KOPT-K1 (cell line): ENCODE measurements around the gene SPP1.

ENCODE experiments used
- H3K27ac ChIP-seq: fragments of 200-600 bp; sonication (generic); 2 replicates; pipeline ENCODE4 v1.5.1; 2016; ENCODE audit warnings: antibody characterized with exemption, mild to moderate bottlenecking, low read depth, low read length; ENCODE audit not compliant: poor library complexity, severe bottlenecking
- H3K36me3 ChIP-seq: fragments of 200-600 bp; sonication (generic); 2 replicates; pipeline ENCODE4 v1.5.1; 2017; ENCODE audit warnings: antibody characterized with exemption, mild to moderate bottlenecking, low read length, moderate library complexity; ENCODE audit not compliant: insufficient read depth
- H3K9me3 ChIP-seq: fragments of 200-600 bp; sonication (generic); 2 replicates; pipeline ENCODE4 v1.5.1; 2017; ENCODE audit warnings: antibody characterized with exemption, low read length, mild to moderate bottlenecking; ENCODE audit not compliant: insufficient read depth, poor library complexity, severe bottlenecking

The SPP1 gene

DNA sequence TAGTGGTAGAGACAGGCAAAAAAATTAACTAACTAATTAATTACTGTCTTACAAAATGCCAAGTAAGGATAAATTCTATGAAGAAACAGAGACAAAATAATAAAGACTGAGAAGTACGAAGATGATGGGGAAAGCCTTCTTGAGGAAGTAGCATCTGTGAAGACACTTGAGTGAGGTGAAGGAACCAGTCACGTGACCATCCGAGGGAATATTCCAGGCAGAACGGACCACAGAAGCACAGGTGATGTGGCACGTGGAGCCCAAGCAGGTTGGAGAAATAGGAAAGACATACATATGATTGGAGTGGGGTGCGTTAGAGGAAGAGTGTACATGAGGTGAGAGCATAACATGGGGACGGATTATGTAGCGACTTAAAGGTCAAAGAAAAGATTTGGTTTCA, 30.5 kb upstream of the SPP1 start:
- H3K36me3 ChIP-seq = no peaks in the 10 kb centered on the region
- no peak overlapping the region for H3K27ac ChIP-seq
- H3K9me3 ChIP-seq = no peaks in the 10 kb centered on the region

GRCh38 chr4:87946766-87947165, 28.7 kb upstream of the SPP1 start:
- H3K27ac ChIP-seq = no peak overlapping the region
- no peaks in the 10 kb centered on the region for H3K9me3 ChIP-seq
- no peaks in the 10 kb centered on the region for H3K36me3 ChIP-seq

DNA sequence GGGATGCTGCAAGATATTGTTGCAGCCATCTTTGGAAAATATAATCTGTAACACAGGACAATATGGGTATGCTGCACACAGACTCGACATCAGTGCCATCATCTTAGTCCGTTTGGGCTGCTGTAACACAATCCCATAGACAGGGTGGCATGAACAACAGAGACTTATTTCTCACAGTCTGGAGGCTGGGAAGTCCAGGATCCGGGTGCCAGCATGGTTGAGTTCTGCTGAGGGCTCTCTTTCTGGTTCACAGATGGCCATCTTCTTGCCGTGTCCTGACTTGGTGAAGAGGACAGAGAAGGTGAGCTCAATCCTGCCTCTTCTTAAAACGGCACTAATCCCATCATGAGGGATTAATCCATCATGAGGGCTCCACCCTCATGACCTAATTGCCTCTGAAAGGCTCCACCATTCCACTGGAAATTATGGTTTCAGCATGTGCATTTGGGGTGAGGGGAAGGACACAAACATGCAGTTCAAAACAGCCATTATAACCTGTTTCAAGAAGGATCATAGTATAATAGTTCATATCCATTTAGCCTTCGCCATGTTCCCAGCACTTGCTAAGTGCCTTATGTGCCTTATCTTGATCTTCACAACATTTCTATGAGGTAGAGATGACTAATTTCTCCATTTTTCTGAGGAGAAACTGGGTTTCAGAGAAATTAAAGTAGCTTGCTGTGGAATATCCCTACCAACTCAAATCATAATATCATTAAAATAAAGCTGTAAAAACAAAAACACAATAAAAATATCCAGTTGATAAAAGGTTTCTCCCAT, 27.9 kb upstream of the SPP1 start:
- no peak overlapping the region for H3K27ac ChIP-seq
- H3K36me3 ChIP-seq = no peaks in the 10 kb centered on the region
- no peaks in the 10 kb centered on the region for H3K9me3 ChIP-seq

DNA sequence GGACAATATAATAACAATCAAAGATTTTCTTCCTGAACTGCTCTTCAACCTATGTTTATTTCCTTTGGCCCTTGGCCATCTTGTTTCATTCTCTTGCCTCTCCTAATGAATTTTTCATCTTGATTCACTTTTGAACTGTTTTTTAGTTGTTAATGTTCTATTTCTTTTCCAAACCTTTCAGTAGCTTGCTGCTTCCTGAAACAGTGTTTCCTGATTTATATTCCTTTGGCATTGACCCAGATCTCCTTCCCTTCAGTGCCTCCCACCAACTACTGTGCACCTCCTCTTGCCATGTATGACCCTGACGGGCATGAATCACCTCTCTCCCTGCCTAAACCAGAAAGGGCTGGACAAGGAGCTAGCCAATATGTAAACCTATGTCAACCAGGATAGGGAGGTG, 25.6 kb upstream of the SPP1 start:
- Histone ChIP-seq H3K36me3 (no peaks in the 10 kb centered on the region), H3K27ac (no peak overlapping the region), H3K9me3 (no peaks in the 10 kb centered on the region)

DNA sequence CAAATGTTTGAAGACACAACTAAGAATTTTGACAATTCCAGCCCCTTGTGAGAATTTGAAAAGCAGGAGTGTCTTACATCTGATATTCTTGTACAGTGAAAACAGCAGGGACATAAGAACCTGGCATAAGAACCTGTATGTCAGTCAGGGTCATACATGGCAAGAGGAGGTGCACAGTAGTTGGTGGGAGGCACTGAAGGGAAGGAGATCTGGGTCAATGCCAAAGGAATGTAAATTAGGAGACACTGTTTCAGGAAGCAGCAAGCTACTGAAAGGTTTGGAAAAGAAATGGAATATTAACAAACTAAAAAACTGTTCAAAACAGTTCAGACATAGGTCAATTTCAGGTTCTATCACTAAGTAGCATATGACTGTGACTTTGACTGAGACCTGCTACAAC, 25.0 kb upstream of the SPP1 start:
- Histone ChIP-seq H3K36me3 (no peaks in the 10 kb centered on the region), H3K27ac (no peak overlapping the region)

DNA sequence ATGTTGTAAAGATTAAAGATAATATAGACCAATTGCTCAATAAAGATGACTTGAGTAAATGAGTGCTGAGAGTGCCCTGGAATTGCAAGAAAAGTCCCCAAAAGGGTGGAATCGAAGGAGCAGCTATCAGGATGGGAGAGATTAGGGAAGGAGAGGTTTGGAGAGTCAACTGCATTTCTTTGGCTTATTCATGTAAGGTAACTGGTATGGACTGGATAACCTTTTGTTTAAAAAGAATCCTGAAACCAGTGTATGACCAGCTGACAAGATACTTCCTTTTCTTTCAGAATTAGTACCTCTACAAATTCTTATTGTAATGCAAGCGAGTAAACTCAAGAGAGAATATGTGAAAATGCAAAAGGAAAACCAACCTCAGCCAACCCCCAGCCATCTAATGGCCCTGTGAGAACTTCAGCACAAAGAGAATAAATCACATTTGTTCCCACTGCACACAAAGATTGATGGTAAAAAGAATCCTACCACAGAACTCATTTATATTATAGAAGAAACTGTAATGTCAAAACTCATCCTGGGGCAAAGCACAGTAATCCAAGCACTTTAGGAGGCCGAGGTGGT, 24.5 kb upstream of the SPP1 start:
- H3K27ac ChIP-seq = no peak overlapping the region
- no peaks in the 10 kb centered on the region for H3K9me3 ChIP-seq
- H3K36me3 ChIP-seq = no peaks in the 10 kb centered on the region

More for the DNA sequence above, 25.0 kb upstream of the SPP1 start:
- no peaks in the 10 kb centered on the region for H3K9me3 ChIP-seq

GRCh38 chr4:87953826-87954225, 21.7 kb upstream of the SPP1 start:
- H3K27ac ChIP-seq = no peak overlapping the region
- H3K36me3 ChIP-seq = no peaks in the 10 kb centered on the region
- H3K9me3 ChIP-seq = no peaks in the 10 kb centered on the region

DNA sequence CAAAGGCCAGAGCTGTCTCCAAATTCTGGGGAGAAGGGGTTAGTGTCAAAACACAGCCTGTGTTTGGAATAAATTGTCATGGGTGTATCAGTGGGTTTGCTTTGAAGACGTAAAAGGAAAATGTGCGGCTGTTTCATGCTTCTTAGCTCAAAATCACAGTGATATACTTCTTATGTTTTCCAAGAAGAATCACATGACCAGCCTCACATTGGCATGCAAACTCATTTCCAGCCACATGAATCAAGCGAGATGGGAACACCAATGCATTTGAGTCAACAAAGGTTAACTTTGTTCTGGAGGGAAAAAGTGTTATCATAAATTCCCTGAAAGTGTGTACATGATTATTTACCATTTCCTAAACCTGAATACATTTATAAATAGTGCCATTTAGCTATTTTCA, 19.0 kb upstream of the SPP1 start:
- H3K36me3 ChIP-seq = no peaks in the 10 kb centered on the region
- H3K27ac ChIP-seq = no peak overlapping the region

GRCh38 chr4:87957061-87957460, 18.5 kb upstream of the SPP1 start:
- no peaks in the 10 kb centered on the region for H3K9me3 ChIP-seq
- H3K36me3 ChIP-seq = no peaks in the 10 kb centered on the region
- H3K27ac ChIP-seq = no peak overlapping the region

More for the DNA sequence above, 19.0 kb upstream of the SPP1 start:
- H3K9me3 ChIP-seq = no peaks in the 10 kb centered on the region

- Histone ChIP-seq H3K36me3 (no peaks in the 10 kb centered on the region), H3K9me3 (no peaks in the 10 kb centered on the region), H3K27ac (no peak overlapping the region)
Observed at GRCh38 chr4:87961993-87962392, 13.5 kb upstream of the SPP1 start.

DNA sequence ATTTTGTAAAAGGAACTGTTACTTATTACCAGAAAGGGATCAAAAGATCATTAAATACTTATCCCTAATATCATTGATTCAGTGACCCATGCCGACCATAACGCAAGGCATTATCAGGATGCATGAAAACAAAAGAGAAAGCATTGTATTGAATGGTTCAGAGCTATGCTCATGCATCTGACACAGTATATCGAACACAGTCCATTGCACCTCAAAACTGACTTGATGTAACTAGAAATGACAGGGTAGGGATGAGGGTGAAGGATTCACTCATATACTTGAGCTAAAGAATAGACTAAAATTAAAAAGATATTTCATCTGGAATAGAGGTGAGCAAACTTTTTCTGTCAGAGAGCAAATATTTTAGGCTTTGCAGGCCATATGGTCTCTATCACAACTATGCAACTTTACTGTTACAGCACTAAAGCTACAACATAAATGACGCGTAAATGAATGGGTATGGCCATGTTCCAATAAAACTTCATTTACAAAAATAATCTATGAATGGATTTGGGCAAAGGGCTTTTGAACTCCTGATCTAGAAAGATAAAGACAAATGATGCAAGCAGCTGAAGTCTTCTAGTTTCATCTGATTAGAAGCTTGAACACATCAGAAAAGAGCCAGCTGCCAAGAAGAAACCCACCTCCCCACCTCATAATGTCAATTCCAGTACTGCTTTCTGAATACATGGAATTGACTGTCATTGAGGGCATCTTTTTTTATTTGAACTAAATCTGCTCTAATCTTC, 12.9 kb upstream of the SPP1 start:
- no peaks in the 10 kb centered on the region for H3K36me3 ChIP-seq
- no peaks in the 10 kb centered on the region for H3K9me3 ChIP-seq
- H3K27ac ChIP-seq = no peak overlapping the region

GRCh38 chr4:87965501-87965975, 10.0 kb upstream of the SPP1 start:
- H3K27ac ChIP-seq = no peak overlapping the region
- no peaks in the 10 kb centered on the region for H3K9me3 ChIP-seq
- no peaks in the 10 kb centered on the region for H3K36me3 ChIP-seq

GRCh38 chr4:87966095-87966496, 9.4 kb upstream of the SPP1 start:
- no peaks in the 10 kb centered on the region for H3K9me3 ChIP-seq
- H3K27ac ChIP-seq = no peak overlapping the region
- no peaks in the 10 kb centered on the region for H3K36me3 ChIP-seq

GRCh38 chr4:87967193-87967592, 8.3 kb upstream of the SPP1 start:
- Histone ChIP-seq H3K36me3 (no peaks in the 10 kb centered on the region), H3K27ac (no peak overlapping the region), H3K9me3 (no peaks in the 10 kb centered on the region)

GRCh38 chr4:87970121-87970520, 5.4 kb upstream of the SPP1 start:
- Histone ChIP-seq H3K27ac (no peak overlapping the region), H3K9me3 (no peaks in the 10 kb centered on the region), H3K36me3 (no peaks in the 10 kb centered on the region)
